ENCODE data around the gene GPR34.

GPR34 gene

DNA sequence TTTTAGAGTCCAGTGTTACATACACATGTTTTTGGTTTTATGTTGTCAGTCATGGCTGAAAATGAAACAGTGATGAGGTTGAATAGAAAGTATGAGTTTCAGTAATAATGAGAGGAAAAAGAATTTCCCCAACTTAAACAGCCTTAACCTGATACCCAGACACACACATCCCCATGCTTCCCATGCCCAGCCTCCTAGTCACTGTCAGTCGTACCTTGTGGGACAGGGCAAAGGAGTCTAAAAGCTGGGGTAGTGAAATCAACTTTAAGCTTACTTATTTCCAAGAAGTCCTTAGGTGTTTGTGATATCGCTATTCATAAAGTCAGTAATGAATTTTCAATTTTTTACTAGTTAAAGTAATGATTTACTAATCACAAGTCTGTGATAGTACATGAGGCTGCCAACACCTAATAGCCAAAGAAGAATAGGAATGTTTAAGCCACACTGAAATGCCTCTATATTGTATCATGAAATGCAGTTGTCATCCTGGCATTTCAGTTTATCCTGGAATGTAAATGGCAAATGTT, 24.3 kb upstream of the GPR34 start:
- Histone ChIP-seq H3K4me3 (replicated peaks; ENCODE audit: low read depth, low read length) (no peak overlapping the region), H3K36me3 (ENCODE audit: control insufficient read depth, insufficient read depth, low read length) (no peaks in the 10 kb centered on the region), H3K27me3 (replicated peaks; ENCODE audit: control insufficient read depth, insufficient read depth, low read length) (no peaks in the 10 kb centered on the region)
- TF ChIP-seq, protein P1, sequence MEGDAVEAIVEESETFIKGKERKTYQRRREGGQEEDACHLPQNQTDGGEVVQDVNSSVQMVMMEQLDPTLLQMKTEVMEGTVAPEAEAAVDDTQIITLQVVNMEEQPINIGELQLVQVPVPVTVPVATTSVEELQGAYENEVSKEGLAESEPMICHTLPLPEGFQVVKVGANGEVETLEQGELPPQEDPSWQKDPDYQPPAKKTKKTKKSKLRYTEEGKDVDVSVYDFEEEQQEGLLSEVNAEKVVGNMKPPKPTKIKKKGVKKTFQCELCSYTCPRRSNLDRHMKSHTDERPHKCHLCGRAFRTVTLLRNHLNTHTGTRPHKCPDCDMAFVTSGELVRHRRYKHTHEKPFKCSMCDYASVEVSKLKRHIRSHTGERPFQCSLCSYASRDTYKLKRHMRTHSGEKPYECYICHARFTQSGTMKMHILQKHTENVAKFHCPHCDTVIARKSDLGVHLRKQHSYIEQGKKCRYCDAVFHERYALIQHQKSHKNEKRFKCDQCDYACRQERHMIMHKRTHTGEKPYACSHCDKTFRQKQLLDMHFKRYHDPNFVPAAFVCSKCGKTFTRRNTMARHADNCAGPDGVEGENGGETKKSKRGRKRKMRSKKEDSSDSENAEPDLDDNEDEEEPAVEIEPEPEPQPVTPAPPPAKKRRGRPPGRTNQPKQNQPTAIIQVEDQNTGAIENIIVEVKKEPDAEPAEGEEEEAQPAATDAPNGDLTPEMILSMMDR (IDR thresholded peaks at IDR 0.05; ENCODE audit: insufficient read depth, low read length, poor library complexity, severe bottlenecking): no peak
- DNase-seq (ENCODE audit: extremely low read depth, insufficient read length): no peak

DNA sequence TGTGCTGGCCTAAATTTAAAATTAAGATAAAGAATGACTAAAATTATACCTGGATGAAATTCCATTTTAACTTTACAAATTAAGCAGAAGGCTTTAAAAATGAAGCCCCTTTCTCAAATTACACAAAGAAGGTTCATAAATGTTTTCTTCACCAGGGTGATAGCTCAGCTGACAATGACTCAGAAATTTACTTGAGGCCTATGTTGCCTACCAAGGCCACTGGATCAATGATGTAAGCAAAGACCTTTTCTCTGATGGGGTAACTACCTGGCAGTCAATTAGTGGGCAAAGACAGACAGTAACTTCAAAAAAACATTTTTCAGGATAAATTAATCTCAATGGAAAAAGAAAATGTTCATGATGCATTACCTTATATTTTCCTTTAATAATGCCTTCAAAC, 23.9 kb upstream of the GPR34 start:
- no peaks in the 10 kb centered on the region for H3K36me3 ChIP-seq (ENCODE audit: control insufficient read depth, insufficient read depth, low read length)
- no peak overlapping the region for H3K4me3 ChIP-seq (replicated peaks; ENCODE audit: low read depth, low read length)
- H3K27me3 ChIP-seq (replicated peaks; ENCODE audit: control insufficient read depth, insufficient read depth, low read length): no peaks in the 10 kb centered on the region
- TF ChIP-seq, protein P1 (IDR thresholded peaks at IDR 0.05; ENCODE audit: insufficient read depth, low read length, poor library complexity, severe bottlenecking): no peak
- no peak for DNase-seq (ENCODE audit: extremely low read depth, insufficient read length)

DNA sequence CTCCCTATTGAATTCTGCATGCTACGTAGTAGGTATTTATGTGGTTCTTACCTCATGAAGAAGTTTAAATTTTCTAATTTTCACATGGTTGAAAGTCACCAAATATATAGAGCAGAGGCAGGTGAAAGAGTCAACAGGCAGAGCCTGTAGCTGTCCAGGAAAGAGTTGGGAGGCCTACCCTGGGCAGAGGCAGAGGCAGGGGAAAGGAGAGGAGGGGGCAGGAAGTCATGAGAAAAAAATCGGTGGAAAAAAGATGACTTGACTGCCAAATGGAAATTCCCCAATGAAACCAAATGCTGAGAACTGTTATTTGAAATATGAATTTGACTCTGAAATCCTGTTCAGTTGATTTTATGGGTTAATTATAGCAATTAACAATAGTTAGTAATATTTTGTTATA, 23.1 kb upstream of the GPR34 start:
- no peak overlapping the region for H3K4me3 ChIP-seq (replicated peaks; ENCODE audit: low read depth, low read length)
- no peak for DNase-seq (ENCODE audit: extremely low read depth, insufficient read length)
- TF ChIP-seq, protein P1 (IDR thresholded peaks at IDR 0.05; ENCODE audit: insufficient read depth, low read length, poor library complexity, severe bottlenecking): no peak
- H3K36me3 ChIP-seq (ENCODE audit: control insufficient read depth, insufficient read depth, low read length): no peaks in the 10 kb centered on the region
- no peaks in the 10 kb centered on the region for H3K27me3 ChIP-seq (replicated peaks; ENCODE audit: control insufficient read depth, insufficient read depth, low read length)

DNA sequence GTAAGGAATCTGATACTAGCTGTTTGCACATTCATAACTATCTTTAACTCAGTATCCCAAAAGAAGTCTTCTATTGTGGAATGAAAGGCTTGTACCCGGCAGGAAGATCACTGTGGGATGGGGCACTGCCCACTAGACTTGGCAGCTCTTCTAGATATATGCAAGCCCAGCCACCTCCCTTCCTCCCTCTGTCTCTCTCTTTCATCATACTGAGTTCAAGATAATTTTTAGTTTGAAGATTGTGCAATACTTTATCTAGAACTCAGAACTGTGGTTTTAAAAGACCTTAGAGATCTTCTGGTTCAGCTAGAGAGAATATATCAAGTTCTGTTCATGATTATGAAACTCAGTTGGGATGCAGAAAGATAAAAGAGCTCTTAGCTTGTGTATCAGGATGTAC, 22.5 kb upstream of the GPR34 start:
- Histone ChIP-seq H3K36me3 (ENCODE audit: control insufficient read depth, insufficient read depth, low read length) (no peaks in the 10 kb centered on the region), H3K4me3 (replicated peaks; ENCODE audit: low read depth, low read length) (no peak overlapping the region), H3K27me3 (replicated peaks; ENCODE audit: control insufficient read depth, insufficient read depth, low read length) (no peaks in the 10 kb centered on the region)
- TF ChIP-seq, protein P1 (IDR thresholded peaks at IDR 0.05; ENCODE audit: insufficient read depth, low read length, poor library complexity, severe bottlenecking): no peak
- DNase-seq (ENCODE audit: extremely low read depth, insufficient read length): no peak

DNA sequence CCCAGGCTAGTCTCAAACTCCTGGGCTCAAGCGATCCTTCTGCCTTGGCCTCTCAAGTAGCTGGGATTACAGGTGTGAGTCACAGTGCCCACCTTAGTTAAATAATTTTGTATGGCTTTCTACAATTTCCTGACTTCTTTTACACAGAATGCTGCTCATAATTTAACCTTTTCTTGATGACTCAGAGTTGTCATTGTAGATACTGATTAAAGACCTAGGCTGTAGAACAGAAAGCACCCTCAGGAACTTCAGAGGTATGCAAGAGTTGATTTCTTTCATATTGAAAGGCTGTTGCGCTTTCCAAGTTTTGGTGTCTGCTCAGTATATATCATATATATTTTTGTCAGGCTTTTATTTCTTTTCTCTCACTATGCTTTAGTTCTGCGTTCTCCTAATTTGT, 21.1 kb upstream of the GPR34 start:
- no peaks in the 10 kb centered on the region for H3K27me3 ChIP-seq (replicated peaks; ENCODE audit: control insufficient read depth, insufficient read depth, low read length)
- TF ChIP-seq, protein P1 (IDR thresholded peaks at IDR 0.05; ENCODE audit: insufficient read depth, low read length, poor library complexity, severe bottlenecking): no peak
- no peak for DNase-seq (ENCODE audit: extremely low read depth, insufficient read length)
- H3K4me3 ChIP-seq (replicated peaks; ENCODE audit: low read depth, low read length): no peak overlapping the region
- no peaks in the 10 kb centered on the region for H3K36me3 ChIP-seq (ENCODE audit: control insufficient read depth, insufficient read depth, low read length)

DNA sequence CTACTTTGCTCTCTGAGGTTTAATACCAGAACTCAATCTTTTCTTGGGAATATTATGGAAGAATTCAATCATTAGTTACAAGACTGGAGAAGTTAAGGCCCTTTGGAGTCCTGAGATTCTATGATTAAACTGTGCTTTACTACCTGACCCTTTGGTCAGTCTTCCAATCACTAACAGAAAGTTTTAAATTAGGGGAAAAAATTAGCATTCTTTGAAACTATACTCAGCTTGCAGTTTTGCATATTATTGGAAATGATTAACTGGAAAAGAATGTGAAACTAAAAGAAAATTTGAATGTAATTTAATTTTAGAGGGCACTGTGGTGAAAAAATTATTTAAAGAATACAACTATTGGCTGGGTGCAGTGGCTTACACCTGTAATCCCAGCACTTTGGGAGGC, 18.7 kb upstream of the GPR34 start:
- no peak overlapping the region for H3K4me3 ChIP-seq (replicated peaks; ENCODE audit: low read depth, low read length)
- TF ChIP-seq, protein P1 (IDR thresholded peaks at IDR 0.05; ENCODE audit: insufficient read depth, low read length, poor library complexity, severe bottlenecking): no peak
- no peaks in the 10 kb centered on the region for H3K27me3 ChIP-seq (replicated peaks; ENCODE audit: control insufficient read depth, insufficient read depth, low read length)
- H3K36me3 ChIP-seq (ENCODE audit: control insufficient read depth, insufficient read depth, low read length): no peaks in the 10 kb centered on the region
- no peak for DNase-seq (ENCODE audit: extremely low read depth, insufficient read length)
